NCI-H345 treated with DMSO at 0.1 percent for 48 hours (cell line): Measurements from ENCODE around the gene MXI1.
A peak's percentile ranks its signal among the peaks of the same experiment; 100 is the strongest.
"Not testable (repeated sequence)": the region's sequence is repeated elsewhere in the genome, so short reads cannot be mapped to it uniquely, and the experiment has no call there.

ENCODE experiments used
- DNase-seq: peaks from one replicate; lab custom pipeline; 2025; ENCODE audit not compliant: unreplicated experiment; lab: John Stamatoyannopoulos, UW

Gene MXI1

GRCh38 chr10:110311357-110311949 is 104.0 kb downstream of the MXI1 start:
- DNase-seq: peak; percentile 11

- no peak for DNase-seq
These were observed 104.8 kb downstream of the MXI1 start for GRCh38 chr10:110312206-110312605.

GRCh38 chr10:110313674-110314073 is 106.3 kb downstream of the MXI1 start:
- no peak for DNase-seq

- DNase-seq: no peak
These were observed 110.8 kb downstream of the MXI1 start for GRCh38 chr10:110317866-110318850.

GRCh38 chr10:110321869-110322620 is 114.6 kb downstream of the MXI1 start:
- no peak for DNase-seq

GRCh38 chr10:110323503-110323902 is 116.1 kb downstream of the MXI1 start:
- no peak for DNase-seq

- DNase-seq: no peak
These were observed 116.9 kb downstream of the MXI1 start for GRCh38 chr10:110324201-110324804.

- no peak for DNase-seq
These were observed 117.4 kb downstream of the MXI1 start for GRCh38 chr10:110324805-110325280.

GRCh38 chr10:110326351-110327032 is 119.1 kb downstream of the MXI1 start:
- DNase-seq: no peak

GRCh38 chr10:110327262-110327914 is 120.0 kb downstream of the MXI1 start:
- DNase-seq: no peak

GRCh38 chr10:110330675-110331074 is 123.3 kb downstream of the MXI1 start:
- DNase-seq: no peak

- not testable (repeated sequence) for DNase-seq
These were observed 123.9 kb downstream of the MXI1 start for GRCh38 chr10:110331226-110331795.

GRCh38 chr10:110334061-110334656 is 126.8 kb downstream of the MXI1 start:
- DNase-seq: no peak

GRCh38 chr10:110335314-110336064 is 128.1 kb downstream of the MXI1 start:
- no peak for DNase-seq

- DNase-seq: no peak
These were observed 128.8 kb downstream of the MXI1 start for GRCh38 chr10:110336111-110336721.
